Gastroesophageal sphincter (tissue), 3 donors: ENCODE data around the gene S100Z.

Experiments
- EP300 ChIP-seq: sonication (generic); formaldehyde crosslinking; IDR thresholded peaks from one replicate; pipeline ENCODE4 v1.6.1; 2017; ENCODE audit warnings: antibody characterized with exemption, mild to moderate bottlenecking
- POLR2A ChIP-seq, 2 donors: fragments of 450-650 bp; IDR thresholded peaks; one replicate each; pipeline ENCODE4 v1.6.1; 2017; ENCODE audit warnings: antibody characterized with exemption in 2 of 2, mild to moderate bottlenecking in 2 of 2, moderate library complexity in 1 of 2
- POLR2AphosphoS5 ChIP-seq: sonication (generic); formaldehyde crosslinking; IDR thresholded peaks from one replicate; pipeline ENCODE4 v1.6.1; 2017; ENCODE audit warnings: antibody characterized with exemption
- TF ChIP-seq, protein P1 (sequence below), 4 experiments: fragments of 200-600 bp in 2 of 4; fragments of 450-650 bp in 2 of 4; sonication (generic) in 1 of 4; IDR thresholded peaks; one replicate each; pipeline ENCODE4 v1.5.1; 2017 to 2019; ENCODE audit warnings: antibody characterized with exemption in 4 of 4, mild to moderate bottlenecking in 2 of 4, moderate library complexity in 2 of 4

DNA sequence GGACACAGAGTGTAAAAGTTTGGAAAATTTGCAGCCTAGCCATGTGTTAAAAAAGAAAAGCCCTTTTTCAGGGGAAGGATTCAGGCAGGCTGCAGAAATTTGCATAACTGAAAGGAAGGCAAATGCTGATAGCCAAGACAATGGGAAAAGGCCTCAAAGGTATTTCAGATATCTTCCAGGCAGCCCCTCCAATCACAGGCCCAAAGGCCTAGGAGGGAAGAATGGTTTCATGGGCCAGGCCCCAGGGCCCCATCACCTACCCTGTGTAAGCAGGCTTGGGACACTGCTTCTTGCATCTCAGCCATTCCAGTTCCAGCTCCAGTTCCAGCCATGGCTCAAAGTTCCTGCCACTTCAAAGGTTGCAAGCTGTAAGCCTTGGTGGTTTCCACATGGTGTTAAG, 4.8 kb downstream of the S100Z start:
- TF ChIP-seq, protein P1, sequence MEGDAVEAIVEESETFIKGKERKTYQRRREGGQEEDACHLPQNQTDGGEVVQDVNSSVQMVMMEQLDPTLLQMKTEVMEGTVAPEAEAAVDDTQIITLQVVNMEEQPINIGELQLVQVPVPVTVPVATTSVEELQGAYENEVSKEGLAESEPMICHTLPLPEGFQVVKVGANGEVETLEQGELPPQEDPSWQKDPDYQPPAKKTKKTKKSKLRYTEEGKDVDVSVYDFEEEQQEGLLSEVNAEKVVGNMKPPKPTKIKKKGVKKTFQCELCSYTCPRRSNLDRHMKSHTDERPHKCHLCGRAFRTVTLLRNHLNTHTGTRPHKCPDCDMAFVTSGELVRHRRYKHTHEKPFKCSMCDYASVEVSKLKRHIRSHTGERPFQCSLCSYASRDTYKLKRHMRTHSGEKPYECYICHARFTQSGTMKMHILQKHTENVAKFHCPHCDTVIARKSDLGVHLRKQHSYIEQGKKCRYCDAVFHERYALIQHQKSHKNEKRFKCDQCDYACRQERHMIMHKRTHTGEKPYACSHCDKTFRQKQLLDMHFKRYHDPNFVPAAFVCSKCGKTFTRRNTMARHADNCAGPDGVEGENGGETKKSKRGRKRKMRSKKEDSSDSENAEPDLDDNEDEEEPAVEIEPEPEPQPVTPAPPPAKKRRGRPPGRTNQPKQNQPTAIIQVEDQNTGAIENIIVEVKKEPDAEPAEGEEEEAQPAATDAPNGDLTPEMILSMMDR (IDR thresholded peaks at IDR 0.05) = no peak
- TF ChIP-seq EP300 (no peak), POLR2A (IDR thresholded peaks at IDR 0.05) (no peak), POLR2AphosphoS5 (no peak)
